SKM-1 treated with dmso at 0.1 percent for 144 hours (cell line): ENCODE results near the gene NHP2.
A peak's percentile ranks its signal among the peaks of the same experiment; 100 is the strongest.

Source experiments
- DNase-seq: peaks from one replicate; lab custom pipeline; 2025; ENCODE audit not compliant: unreplicated experiment; lab: John Stamatoyannopoulos, UW

Gene NHP2

GRCh38 chr5:178176791-178177190 is 23.1 kb upstream of the NHP2 start:
- DNase-seq, result no peak

- no peak for DNase-seq
These were observed 20.8 kb upstream of the NHP2 start for GRCh38 chr5:178174456-178174855.

GRCh38 chr5:178170455-178170854 is 16.8 kb upstream of the NHP2 start:
- DNase-seq, result no peak

GRCh38 chr5:178165581-178165980 is 11.9 kb upstream of the NHP2 start:
- no peak for DNase-seq

- DNase-seq, result peak; percentile 65
These were observed 10.4 kb upstream of the NHP2 start for GRCh38 chr5:178163772-178164735.

GRCh38 chr5:178162481-178162880 is 8.8 kb upstream of the NHP2 start:
- no peak for DNase-seq

- no peak for DNase-seq
These were observed 6.5 kb upstream of the NHP2 start for GRCh38 chr5:178160176-178160575.

GRCh38 chr5:178155065-178155464 is 1.4 kb upstream of the NHP2 start:
- DNase-seq, result no peak

GRCh38 chr5:178152491-178153444 is 917 bp downstream of the NHP2 start:
- DNase-seq, result no peak

GRCh38 chr5:178150977-178151734 is 2.5 kb downstream of the NHP2 start:
- DNase-seq, result no peak

- DNase-seq, result no peak
These were observed 4.3 kb downstream of the NHP2 start for GRCh38 chr5:178149199-178149932.

GRCh38 chr5:178147406-178147805 is 6.3 kb downstream of the NHP2 start:
- DNase-seq, result no peak

GRCh38 chr5:178145965-178146820 is 7.5 kb downstream of the NHP2 start:
- DNase-seq, result peak; percentile 69

- no peak for DNase-seq
These were observed 9.8 kb downstream of the NHP2 start for GRCh38 chr5:178143901-178144300.

- DNase-seq, result no peak
These were observed 10.4 kb downstream of the NHP2 start for GRCh38 chr5:178143246-178143645.

GRCh38 chr5:178142642-178143041 is 11.0 kb downstream of the NHP2 start:
- DNase-seq, result no peak

- no peak for DNase-seq
These were observed 12.1 kb downstream of the NHP2 start for GRCh38 chr5:178141550-178141949.

GRCh38 chr5:178137991-178138390 is 15.7 kb downstream of the NHP2 start:
- no peak for DNase-seq

- DNase-seq, result no peak
These were observed 16.7 kb downstream of the NHP2 start for GRCh38 chr5:178136990-178137389.
